GM23338 (cell line): ENCODE measurements around the gene SYT2. TPM values are rescaled to one million over a fixed set of nuclear protein-coding genes. Genes with fewer than 3 reads are reported as not detected.

ENCODE experiments used
- ATAC-seq: fragments of 200-7000 bp; cut with Tn5 transposase; 3 replicates; pipeline ENCODE4 v1.9.1; 2020
- DNase-seq: peaks from one replicate; pipeline ENCODE4 v3.0.0-alpha.2; 2015; ENCODE audit warnings: low spot score
- H2AFZ ChIP-seq: fragments of 200-600 bp; sonication (generic); 2 replicates; pipeline ENCODE4 v1.8.0; 2016; ENCODE audit warnings: antibody characterized with exemption, mild to moderate bottlenecking, moderate library complexity
- H3F3A ChIP-seq: fragments of 200-600 bp; sonication (generic); replicated peaks from 2 replicates; pipeline ENCODE4 v1.8.0; 2017; ENCODE audit warnings: antibody characterized with exemption, mixed run types, low read depth
- H3K27ac ChIP-seq: fragments of 200-600 bp; sonication (generic); 2 replicates; pipeline ENCODE4 v1.6.1; 2016; ENCODE audit warnings: low read depth
- H3K27me3 ChIP-seq: fragments of 200-600 bp; sonication (generic); 2 replicates; pipeline ENCODE4 v1.8.0; 2016; ENCODE audit warnings: mild to moderate bottlenecking, mixed run types, moderate library complexity; ENCODE audit not compliant: insufficient read depth
- H3K36me3 ChIP-seq: fragments of 200-600 bp; sonication (generic); 2 replicates; pipeline ENCODE4 v1.8.0; 2016; ENCODE audit warnings: mild to moderate bottlenecking; ENCODE audit not compliant: insufficient read depth
- H3K4me1 ChIP-seq: fragments of 200-600 bp; sonication (generic); 2 replicates; pipeline ENCODE4 v1.8.0; 2016; ENCODE audit warnings: mild to moderate bottlenecking, moderate library complexity; ENCODE audit not compliant: insufficient read depth
- H3K4me2 ChIP-seq: fragments of 200-600 bp; sonication (generic); 2 replicates; pipeline ENCODE4 v1.7.1; 2017; ENCODE audit warnings: mixed run types
- H3K4me3 ChIP-seq: fragments of 200-600 bp; sonication (generic); 2 replicates; pipeline ENCODE4 v1.6.1; 2016; ENCODE audit warnings: mixed run types
- H3K79me2 ChIP-seq: fragments of 200-600 bp; sonication (generic); replicated peaks from 2 replicates; pipeline ENCODE4 v1.8.0; 2017; ENCODE audit warnings: mild to moderate bottlenecking; ENCODE audit not compliant: insufficient read depth
- H3K9me2 ChIP-seq: fragments of 200-600 bp; sonication (generic); 2 replicates; pipeline ENCODE4 v1.8.0; 2017; ENCODE audit not compliant: insufficient read depth
- H4K20me1 ChIP-seq: fragments of 200-600 bp; sonication (generic); replicated peaks from 2 replicates; pipeline ENCODE4 v1.8.0; 2017; ENCODE audit warnings: mild to moderate bottlenecking; ENCODE audit not compliant: insufficient read depth
- H3K27ac Mint-ChIP-seq: 2 replicates; pipeline ENCODE4 v1.8.0; 2020; ENCODE audit warnings: inconsistent platforms, mild to moderate bottlenecking, moderate library complexity, mixed read lengths
- H3K27me3 Mint-ChIP-seq: 3 replicates; pipeline ENCODE4 v1.8.0; 2022; ENCODE audit warnings: low read depth, mild to moderate bottlenecking, moderate library complexity, mixed read lengths, inconsistent platforms; ENCODE audit not compliant: insufficient read depth, poor library complexity
- H3K36me3 Mint-ChIP-seq: 3 replicates; pipeline ENCODE4 v1.8.0; 2021; ENCODE audit warnings: low read depth, mild to moderate bottlenecking, inconsistent platforms, moderate library complexity, mixed read lengths
- H3K4me1 Mint-ChIP-seq: 3 replicates; pipeline ENCODE4 v1.8.0; 2020; ENCODE audit warnings: mild to moderate bottlenecking, inconsistent platforms, mixed read lengths
- H3K4me3 Mint-ChIP-seq: 3 replicates; pipeline ENCODE4 v1.8.0; 2021; ENCODE audit warnings: moderate library complexity, mild to moderate bottlenecking, inconsistent platforms, mixed read lengths
- H3K9me3 Mint-ChIP-seq: 3 replicates; pipeline ENCODE4 v1.8.0; 2020; ENCODE audit warnings: moderate library complexity, mild to moderate bottlenecking, inconsistent platforms, mixed read lengths
- CREB1 ChIP-seq: fragments of 250-450 bp; sonication (Bioruptor Pico); IDR thresholded peaks from 2 replicates; pipeline ENCODE4 v1.5.0; 2020; ENCODE audit warnings: low read depth, mild to moderate bottlenecking, moderate library complexity
- EZH2 ChIP-seq: fragments of 200-600 bp; sonication (generic); IDR thresholded peaks from one replicate; pipeline ENCODE4 v1.8.0; 2017; ENCODE audit warnings: antibody characterized with exemption, mild to moderate bottlenecking, low read depth; ENCODE audit not compliant: unreplicated experiment
- EZH2phosphoT487 ChIP-seq: fragments of 200-600 bp; sonication (generic); IDR thresholded peaks from one replicate; pipeline ENCODE4 v1.8.1; 2018; ENCODE audit warnings: antibody characterized with exemption; ENCODE audit not compliant: unreplicated experiment
- JUNB ChIP-seq: IDR thresholded peaks from one replicate; pipeline ENCODE4 v1.6.1; 2016; ENCODE audit warnings: antibody characterized with exemption; ENCODE audit not compliant: unreplicated experiment
- NANOG ChIP-seq: IDR thresholded peaks from 2 replicates; pipeline ENCODE4 v1.6.1; 2016; ENCODE audit warnings: antibody characterized with exemption, borderline replicate concordance
- POLR2AphosphoS5 ChIP-seq: IDR thresholded peaks from 2 replicates; pipeline ENCODE4 v1.6.1; 2016; ENCODE audit warnings: antibody characterized with exemption, low read depth
- STAT1 ChIP-seq: IDR thresholded peaks from one replicate; pipeline ENCODE4 v1.6.1; 2016; ENCODE audit warnings: antibody characterized with exemption; ENCODE audit not compliant: unreplicated experiment
- ZNF114 ChIP-seq: fragments of 250-450 bp; sonication (Bioruptor Pico); IDR thresholded peaks from 2 replicates; pipeline ENCODE4 v1.5.0; 2020; ENCODE audit warnings: mild to moderate bottlenecking, moderate library complexity
- ZNF331 ChIP-seq: fragments of 250-450 bp; sonication (Bioruptor Pico); IDR thresholded peaks from 2 replicates; pipeline ENCODE4 v1.5.0; 2020; ENCODE audit warnings: low read depth, mild to moderate bottlenecking, moderate library complexity
- ZNF462 ChIP-seq: fragments of 250-450 bp; sonication (Bioruptor Pico); IDR thresholded peaks from 2 replicates; pipeline ENCODE4 v1.5.0; 2020; ENCODE audit warnings: mild to moderate bottlenecking, moderate library complexity
- polyA plus RNA-seq: library from polyadenylated mRNA; unstranded; fragments of >200 nt; fragmentation: Nextera tagmentation; extraction: Ambion mirVana; gene quantifications from 2 replicates; pipeline ENCODE4 v1.2.1, GENCODE V29; 2016
- total RNA-seq: library from RNA; depleted of rRNA; stranded (reverse); fragments of >200 nt; shearing (Covaris generic); gene quantifications from 2 replicates; pipeline ENCODE4 v1.2.3, GENCODE V29; 2014
- TF ChIP-seq, protein P1 (sequence below), 2 experiments: fragments of 200-600 bp in 1 of 2; sonication (generic) in 1 of 2; conservative IDR thresholded peaks; 2 replicates each; pipeline versions ENCODE4 v1.5.1 to v1.6.1; 2016 to 2017; ENCODE audit warnings: antibody characterized with exemption in 2 of 2, low read depth in 2 of 2, mild to moderate bottlenecking in 2 of 2, moderate library complexity in 1 of 2
- TF ChIP-seq, protein P2 (sequence below): IDR thresholded peaks from 2 replicates; pipeline ENCODE4 v1.6.1; 2016; ENCODE audit warnings: antibody characterized with exemption
- TF ChIP-seq, protein P3 (sequence below): IDR thresholded peaks from one replicate; pipeline ENCODE4 v1.6.1; 2018; ENCODE audit warnings: antibody characterized with exemption; ENCODE audit not compliant: unreplicated experiment

The SYT2 gene
- total and polyA plus RNA-seq, 2 experiments from 2014 or later, result 2.4 to 12.5 TPM

GRCh38 chr1:202659541-202659940 is 50.7 kb downstream of the SYT2 start:
- Mint-ChIP-seq H3K27ac (no peak overlapping the region), H3K9me3 (no peaks in the 10 kb centered on the region; the same call in 2 of the 3 replicates), H3K36me3 (no peaks in the 10 kb centered on the region), H3K4me3 (no peak overlapping the region), H3K4me1 (peaks cover 5% of the 10 kb centered on the region), H3K27me3 (peaks cover 7% of the 10 kb centered on the region)
- H2AFZ ChIP-seq, result no peak overlapping the region
- H3K4me3 ChIP-seq, result no peak overlapping the region
- H3K4me1 ChIP-seq, result 0 out of 2 replicates have a peak, but pooled peaks cover 3% of the 10 kb centered on the region
- H3F3A ChIP-seq, result 0 out of 2 replicates have a peak, but pooled peaks cover 4% of the 10 kb centered on the region
- peaks cover 9% of the 10 kb centered on the region for H4K20me1 ChIP-seq
- H3K4me2 ChIP-seq, result no peak overlapping the region
- no peak for ATAC-seq
- DNase-seq, result no peak
- H3K79me2 ChIP-seq, result no peaks in the 10 kb centered on the region
- H3K27ac ChIP-seq, result no peak overlapping the region
- TF ChIP-seq ZNF462 (CRISPR knock-in tag) (no peak), JUNB (no peak), POLR2AphosphoS5 (no peak), ZNF114 (no peak), EZH2 (no peak), NANOG (no peak), CREB1 (CRISPR knock-in tag) (no peak), EZH2phosphoT487 (no peak), STAT1 (no peak), ZNF331 (CRISPR knock-in tag) (no peak)
- TF ChIP-seq, protein P1, sequence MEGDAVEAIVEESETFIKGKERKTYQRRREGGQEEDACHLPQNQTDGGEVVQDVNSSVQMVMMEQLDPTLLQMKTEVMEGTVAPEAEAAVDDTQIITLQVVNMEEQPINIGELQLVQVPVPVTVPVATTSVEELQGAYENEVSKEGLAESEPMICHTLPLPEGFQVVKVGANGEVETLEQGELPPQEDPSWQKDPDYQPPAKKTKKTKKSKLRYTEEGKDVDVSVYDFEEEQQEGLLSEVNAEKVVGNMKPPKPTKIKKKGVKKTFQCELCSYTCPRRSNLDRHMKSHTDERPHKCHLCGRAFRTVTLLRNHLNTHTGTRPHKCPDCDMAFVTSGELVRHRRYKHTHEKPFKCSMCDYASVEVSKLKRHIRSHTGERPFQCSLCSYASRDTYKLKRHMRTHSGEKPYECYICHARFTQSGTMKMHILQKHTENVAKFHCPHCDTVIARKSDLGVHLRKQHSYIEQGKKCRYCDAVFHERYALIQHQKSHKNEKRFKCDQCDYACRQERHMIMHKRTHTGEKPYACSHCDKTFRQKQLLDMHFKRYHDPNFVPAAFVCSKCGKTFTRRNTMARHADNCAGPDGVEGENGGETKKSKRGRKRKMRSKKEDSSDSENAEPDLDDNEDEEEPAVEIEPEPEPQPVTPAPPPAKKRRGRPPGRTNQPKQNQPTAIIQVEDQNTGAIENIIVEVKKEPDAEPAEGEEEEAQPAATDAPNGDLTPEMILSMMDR (conservative IDR thresholded peaks at IDR 0.05; ENCODE audit: low read depth in 2 of 2), result no peak
- TF ChIP-seq, protein P2, sequence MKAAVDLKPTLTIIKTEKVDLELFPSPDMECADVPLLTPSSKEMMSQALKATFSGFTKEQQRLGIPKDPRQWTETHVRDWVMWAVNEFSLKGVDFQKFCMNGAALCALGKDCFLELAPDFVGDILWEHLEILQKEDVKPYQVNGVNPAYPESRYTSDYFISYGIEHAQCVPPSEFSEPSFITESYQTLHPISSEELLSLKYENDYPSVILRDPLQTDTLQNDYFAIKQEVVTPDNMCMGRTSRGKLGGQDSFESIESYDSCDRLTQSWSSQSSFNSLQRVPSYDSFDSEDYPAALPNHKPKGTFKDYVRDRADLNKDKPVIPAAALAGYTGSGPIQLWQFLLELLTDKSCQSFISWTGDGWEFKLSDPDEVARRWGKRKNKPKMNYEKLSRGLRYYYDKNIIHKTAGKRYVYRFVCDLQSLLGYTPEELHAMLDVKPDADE, result no peak
- TF ChIP-seq, protein P3, sequence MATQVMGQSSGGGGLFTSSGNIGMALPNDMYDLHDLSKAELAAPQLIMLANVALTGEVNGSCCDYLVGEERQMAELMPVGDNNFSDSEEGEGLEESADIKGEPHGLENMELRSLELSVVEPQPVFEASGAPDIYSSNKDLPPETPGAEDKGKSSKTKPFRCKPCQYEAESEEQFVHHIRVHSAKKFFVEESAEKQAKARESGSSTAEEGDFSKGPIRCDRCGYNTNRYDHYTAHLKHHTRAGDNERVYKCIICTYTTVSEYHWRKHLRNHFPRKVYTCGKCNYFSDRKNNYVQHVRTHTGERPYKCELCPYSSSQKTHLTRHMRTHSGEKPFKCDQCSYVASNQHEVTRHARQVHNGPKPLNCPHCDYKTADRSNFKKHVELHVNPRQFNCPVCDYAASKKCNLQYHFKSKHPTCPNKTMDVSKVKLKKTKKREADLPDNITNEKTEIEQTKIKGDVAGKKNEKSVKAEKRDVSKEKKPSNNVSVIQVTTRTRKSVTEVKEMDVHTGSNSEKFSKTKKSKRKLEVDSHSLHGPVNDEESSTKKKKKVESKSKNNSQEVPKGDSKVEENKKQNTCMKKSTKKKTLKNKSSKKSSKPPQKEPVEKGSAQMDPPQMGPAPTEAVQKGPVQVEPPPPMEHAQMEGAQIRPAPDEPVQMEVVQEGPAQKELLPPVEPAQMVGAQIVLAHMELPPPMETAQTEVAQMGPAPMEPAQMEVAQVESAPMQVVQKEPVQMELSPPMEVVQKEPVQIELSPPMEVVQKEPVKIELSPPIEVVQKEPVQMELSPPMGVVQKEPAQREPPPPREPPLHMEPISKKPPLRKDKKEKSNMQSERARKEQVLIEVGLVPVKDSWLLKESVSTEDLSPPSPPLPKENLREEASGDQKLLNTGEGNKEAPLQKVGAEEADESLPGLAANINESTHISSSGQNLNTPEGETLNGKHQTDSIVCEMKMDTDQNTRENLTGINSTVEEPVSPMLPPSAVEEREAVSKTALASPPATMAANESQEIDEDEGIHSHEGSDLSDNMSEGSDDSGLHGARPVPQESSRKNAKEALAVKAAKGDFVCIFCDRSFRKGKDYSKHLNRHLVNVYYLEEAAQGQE, result no peak
- no peaks in the 10 kb centered on the region for H3K9me2 ChIP-seq
- no peaks in the 10 kb centered on the region for H3K27me3 ChIP-seq
- H3K36me3 ChIP-seq, result no peaks in the 10 kb centered on the region
